ENCODE data around the gene TEDC2.
"Not testable (repeated sequence)": the region's sequence is repeated elsewhere in the genome, so short reads cannot be mapped to it uniquely, and the experiment has no call there.

TEDC2 gene

DNA sequence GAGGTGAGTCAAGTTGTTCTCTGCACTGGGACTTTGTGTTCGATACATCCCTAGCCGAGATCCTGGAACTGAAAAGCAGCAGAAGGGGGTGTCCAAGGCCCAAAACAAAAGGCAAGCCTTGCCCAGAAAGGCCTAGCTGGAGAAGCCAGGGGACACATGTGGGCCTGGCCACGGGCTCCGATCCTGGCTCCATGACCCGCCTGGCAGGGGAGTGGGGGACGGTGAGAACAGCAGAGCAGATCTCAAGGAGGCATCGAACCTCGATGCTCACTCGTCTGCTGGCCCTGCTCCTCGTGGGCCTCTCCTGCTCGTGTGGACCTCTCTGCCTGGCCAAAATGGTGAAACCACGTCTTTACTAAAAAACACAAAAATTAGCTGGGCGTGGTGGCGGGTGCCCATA lies 21.8 kb upstream of the TEDC2 start:
- DNase-seq: no peak

- no peak for DNase-seq
Observed at GRCh38 chr16:2439598-2439997, 20.3 kb upstream of the TEDC2 start.

DNA sequence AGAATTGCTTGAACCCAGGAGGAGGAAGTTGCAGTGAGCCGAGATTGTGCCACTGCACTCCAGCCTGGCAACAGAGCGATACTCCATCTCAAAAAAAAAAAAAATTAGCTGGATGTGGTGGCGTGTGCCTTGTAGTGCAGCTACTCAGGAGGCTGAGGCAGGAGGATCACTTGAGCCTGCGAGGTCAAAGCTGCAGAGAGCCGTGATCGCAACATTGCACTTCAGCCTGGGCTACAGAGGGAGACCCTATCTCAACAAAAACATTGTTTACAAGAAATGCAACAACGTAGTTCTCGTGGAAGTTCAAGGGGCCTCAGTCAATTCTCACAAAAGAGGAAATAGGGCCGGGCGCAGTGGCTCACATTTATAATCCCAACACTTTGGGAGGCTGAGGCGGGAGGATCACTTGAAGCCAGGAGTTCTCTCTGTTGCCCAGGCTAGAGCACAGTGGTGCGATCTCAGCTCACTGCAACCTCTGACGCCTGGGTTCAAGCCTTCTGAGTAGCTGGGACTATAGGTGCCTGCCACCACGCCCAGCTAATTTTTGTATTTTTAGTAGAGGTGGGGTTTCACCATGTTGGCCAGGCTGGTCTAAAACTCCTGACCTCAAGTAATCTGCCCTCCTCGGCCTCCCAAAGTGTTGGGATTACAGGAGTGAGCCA lies 18.6 kb upstream of the TEDC2 start:
- DNase-seq: not testable (repeated sequence)

- DNase-seq: no peak
Observed at GRCh38 chr16:2443555-2443954, 16.4 kb upstream of the TEDC2 start.

- no peak for DNase-seq
Observed at GRCh38 chr16:2447920-2448583, 11.9 kb upstream of the TEDC2 start.

DNA sequence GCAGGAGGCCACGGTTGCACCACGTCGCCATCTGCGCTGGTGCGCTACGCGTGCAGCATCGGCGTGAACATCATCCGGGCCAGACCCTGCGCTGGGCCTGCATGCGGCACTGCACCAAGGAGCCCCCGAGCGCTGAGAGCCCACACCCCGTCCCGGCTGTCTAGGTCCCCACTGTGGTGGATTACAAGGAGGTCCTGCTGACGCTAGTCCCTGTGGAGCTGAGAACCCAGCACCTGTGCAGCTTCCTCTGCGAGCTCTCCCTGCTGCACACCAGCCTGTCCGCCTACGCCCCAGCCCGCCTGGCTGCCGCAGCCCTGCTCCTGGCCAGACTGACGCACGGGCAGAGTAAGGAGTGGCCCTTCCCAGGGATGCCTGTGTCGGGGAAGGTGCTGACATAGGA lies 10.8 kb upstream of the TEDC2 start:
- DNase-seq: no peak

DNA sequence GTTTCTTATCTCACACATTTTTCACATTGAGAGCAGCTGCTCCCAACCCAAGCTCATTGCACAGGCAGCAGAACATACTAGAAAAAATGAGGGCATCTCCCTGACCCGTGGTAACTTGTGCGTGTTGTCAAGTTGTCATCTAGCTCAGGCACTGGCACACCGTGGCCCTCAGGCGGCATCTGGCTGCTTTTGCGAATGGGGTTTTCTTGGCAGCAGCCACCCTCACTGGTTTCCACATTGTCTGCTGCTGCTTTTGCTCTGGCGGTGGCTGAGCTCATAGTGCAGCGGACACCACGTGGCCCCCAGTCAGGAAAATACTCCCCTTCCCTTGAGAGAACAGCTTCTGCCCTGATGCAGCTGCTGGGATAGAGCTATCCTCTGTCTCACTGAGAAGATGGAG lies 9.4 kb upstream of the TEDC2 start:
- DNase-seq: no peak

- DNase-seq: no peak
Observed at GRCh38 chr16:2450975-2451381, 8.9 kb upstream of the TEDC2 start.

DNA sequence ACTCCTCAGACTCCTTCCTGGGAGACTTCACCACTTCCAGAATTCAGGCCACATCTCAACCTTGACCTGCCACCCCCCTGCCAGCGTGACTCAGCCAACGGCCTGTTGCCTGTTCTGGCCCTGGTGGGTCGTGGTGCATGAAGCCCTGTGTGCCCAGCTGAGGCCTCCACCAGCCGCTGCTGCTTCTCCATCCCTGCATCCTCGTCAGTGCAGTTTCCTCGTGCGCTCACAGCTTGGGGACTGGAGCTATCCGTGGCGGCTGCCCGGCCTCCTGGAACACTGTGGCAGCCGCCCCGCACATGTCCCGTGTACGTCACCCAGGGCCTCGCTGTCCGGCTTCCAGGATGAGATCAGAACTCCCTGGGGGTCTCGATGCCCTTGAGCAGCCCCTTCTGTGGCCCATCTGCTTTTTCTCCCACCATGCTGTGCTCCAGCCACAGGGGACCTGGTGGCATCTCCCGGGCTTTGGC lies 8.0 kb upstream of the TEDC2 start:
- DNase-seq: no peak

GRCh38 chr16:2452650-2453049 lies 7.3 kb upstream of the TEDC2 start:
- no peak for DNase-seq

- DNase-seq: no peak
Observed at GRCh38 chr16:2455081-2455845, 4.6 kb upstream of the TEDC2 start.

GRCh38 chr16:2456551-2457153 lies 3.3 kb upstream of the TEDC2 start:
- DNase-seq: no peak

DNA sequence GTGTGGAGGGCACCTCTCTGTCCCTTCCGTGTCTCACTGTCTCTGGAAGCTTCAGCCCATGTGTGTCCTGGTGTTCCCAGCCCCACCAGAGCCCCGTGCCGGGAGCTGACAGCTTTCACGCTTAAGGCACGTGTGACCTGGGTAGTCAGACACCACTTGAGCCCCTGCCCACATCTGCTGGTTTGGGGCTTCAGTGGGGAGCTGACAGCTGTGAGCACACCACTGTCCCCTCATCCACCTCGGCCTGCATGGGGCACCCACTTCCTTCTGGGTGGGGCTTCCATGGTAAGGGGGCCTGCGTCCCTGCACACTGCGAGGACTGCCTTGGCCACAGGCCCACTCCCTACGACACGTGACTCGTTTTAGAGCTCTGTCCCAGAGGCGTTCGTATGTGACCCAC lies 2.6 kb upstream of the TEDC2 start:
- DNase-seq: no peak

GRCh38 chr16:2457946-2458345 lies 2.0 kb upstream of the TEDC2 start:
- no peak for DNase-seq

GRCh38 chr16:2458887-2459646 lies 842 bp upstream of the TEDC2 start:
- DNase-seq: no peak

DNA sequence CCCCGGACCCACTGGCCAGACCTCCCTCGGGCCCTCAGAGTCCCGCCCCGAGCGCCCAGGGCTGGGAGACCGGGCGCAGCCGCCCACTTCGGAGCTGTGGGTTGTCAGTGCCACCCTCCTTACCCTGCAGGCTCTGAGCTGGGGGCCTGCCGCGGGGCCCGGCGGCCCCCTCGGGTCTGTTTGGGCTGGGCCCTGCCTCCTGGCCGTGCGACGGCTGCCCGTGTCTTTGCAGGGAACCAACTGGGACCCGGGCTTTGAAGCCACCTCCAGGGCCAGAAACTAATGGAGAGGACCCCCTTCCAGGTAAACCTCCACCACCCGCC lies 443 bp downstream of the TEDC2 start:
- DNase-seq: no peak

DNA sequence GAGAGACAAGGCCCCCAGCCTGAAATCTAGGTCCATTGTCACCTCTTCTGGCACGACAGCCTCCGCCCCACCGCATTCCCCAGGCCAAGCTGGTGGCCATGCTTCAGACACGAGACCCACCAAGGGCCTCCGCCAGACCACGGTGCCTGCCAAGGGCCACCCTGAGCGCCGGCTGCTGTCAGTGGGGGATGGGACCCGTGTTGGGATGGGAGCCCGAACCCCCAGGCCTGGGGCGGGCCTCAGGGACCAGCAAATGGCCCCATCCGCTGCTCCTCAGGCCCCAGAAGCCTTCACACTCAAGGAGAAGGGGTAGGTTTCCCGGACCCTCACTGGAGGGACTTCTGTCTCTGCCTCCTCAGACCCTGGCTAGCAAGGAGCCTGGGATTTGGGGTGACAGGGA lies 1.0 kb downstream of the TEDC2 start:
- no peak for DNase-seq

GRCh38 chr16:2462031-2462866 lies 2.3 kb downstream of the TEDC2 start:
- DNase-seq: no peak

- DNase-seq: no peak
Observed at GRCh38 chr16:2464333-2464732, 4.4 kb downstream of the TEDC2 start.

DNA sequence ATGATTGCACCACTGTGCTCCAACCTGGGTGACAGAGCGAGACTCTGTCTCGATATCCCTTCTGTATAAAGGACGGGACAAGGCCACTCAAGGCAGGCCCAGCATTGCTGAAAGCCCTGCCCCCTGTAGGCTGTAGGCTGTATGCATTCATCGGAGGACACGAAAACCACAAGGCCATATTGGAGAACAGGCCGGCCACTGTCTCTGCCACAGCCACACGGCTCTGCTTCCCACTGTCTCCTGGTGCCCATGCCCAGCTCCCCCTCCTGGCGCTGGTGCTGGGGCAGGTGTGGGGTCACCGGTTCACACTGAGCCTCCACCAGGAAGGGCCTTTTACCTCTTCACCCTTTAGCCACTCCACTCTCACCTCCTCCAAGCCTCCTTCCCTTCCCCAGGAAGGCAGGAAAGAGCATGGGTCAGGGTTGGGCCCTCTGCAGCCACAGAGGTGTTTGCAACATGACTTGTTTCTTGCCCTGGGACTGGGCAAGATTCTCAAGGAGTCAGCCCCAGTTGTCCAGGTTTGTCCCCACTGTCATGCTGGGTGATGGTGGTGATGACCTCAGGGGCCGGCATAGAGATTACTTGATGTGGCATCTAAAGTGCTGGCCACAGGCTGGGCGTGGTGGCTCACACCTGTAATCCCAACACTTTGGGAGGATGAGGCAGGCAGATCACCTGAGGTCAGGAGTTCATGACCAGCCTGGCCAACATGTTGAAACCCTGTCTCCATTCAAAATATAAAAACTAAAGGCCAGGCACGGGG lies 5.9 kb downstream of the TEDC2 start:
- peak; percentile 32 to 58 for DNase-seq
